GM04504 (cell line): ENCODE data around the gene SECTM1.

Experiments
- DNase-seq: peaks from one replicate; pipeline ENCODE4 v3.0.0-alpha.2; 2012; ENCODE audit warnings: low read depth

The SECTM1 gene

GRCh38 chr17:82346342-82347300 is 13.1 kb upstream of the SECTM1 start:
- DNase-seq: no peak

- DNase-seq: no peak
Observed at GRCh38 chr17:82345151-82345976, 11.8 kb upstream of the SECTM1 start.

- no peak for DNase-seq
Observed at GRCh38 chr17:82344175-82344907, 10.8 kb upstream of the SECTM1 start.

- DNase-seq: no peak
Observed at GRCh38 chr17:82343560-82343959, 10.0 kb upstream of the SECTM1 start.

GRCh38 chr17:82342361-82343079 is 9.0 kb upstream of the SECTM1 start:
- no peak for DNase-seq

- DNase-seq: no peak
Observed at GRCh38 chr17:82339634-82340580, 6.3 kb upstream of the SECTM1 start.

- DNase-seq: no peak
Observed at GRCh38 chr17:82338858-82339633, 5.5 kb upstream of the SECTM1 start.

- no peak for DNase-seq
Observed at GRCh38 chr17:82334622-82335394, 1.2 kb upstream of the SECTM1 start.

- no peak for DNase-seq
Observed at GRCh38 chr17:82334204-82334621, 647 bp upstream of the SECTM1 start.

GRCh38 chr17:82332669-82333278 is 792 bp downstream of the SECTM1 start:
- DNase-seq: no peak

GRCh38 chr17:82331345-82331939 is 2.1 kb downstream of the SECTM1 start:
- DNase-seq: no peak

GRCh38 chr17:82330322-82331239 is 3.0 kb downstream of the SECTM1 start:
- DNase-seq: no peak

- DNase-seq: no peak
Observed at GRCh38 chr17:82329683-82330321, 3.8 kb downstream of the SECTM1 start.

- no peak for DNase-seq
Observed at GRCh38 chr17:82328994-82329507, 4.5 kb downstream of the SECTM1 start.

- DNase-seq: no peak
Observed at GRCh38 chr17:82328141-82328993, 5.2 kb downstream of the SECTM1 start.
